GM12872 (cell line): ENCODE data around the gene PGAP2.

Experiments used
- CTCF ChIP-seq: IDR thresholded peaks from 3 replicates; pipeline ENCODE4 v1.5.1; 2011; ENCODE audit warnings: low read depth, mild to moderate bottlenecking, low read length, moderate library complexity; ENCODE audit not compliant: insufficient read depth

The PGAP2 gene

GRCh38 chr11:3810951-3811350 is 2.6 kb downstream of the PGAP2 start:
- TF ChIP-seq CTCF: no peak

GRCh38 chr11:3815845-3816244 is 7.5 kb downstream of the PGAP2 start:
- TF ChIP-seq CTCF: no peak

- TF ChIP-seq CTCF: no peak
These were observed 8.3 kb downstream of the PGAP2 start for GRCh38 chr11:3816673-3817072.

- no peak for TF ChIP-seq CTCF
These were observed 8.9 kb downstream of the PGAP2 start for GRCh38 chr11:3817181-3817800.

GRCh38 chr11:3820971-3821370 is 12.6 kb downstream of the PGAP2 start:
- no peak for TF ChIP-seq CTCF

- TF ChIP-seq CTCF: no peak
These were observed 14.0 kb downstream of the PGAP2 start for GRCh38 chr11:3822312-3822711.

GRCh38 chr11:3823303-3823702 is 14.9 kb downstream of the PGAP2 start:
- TF ChIP-seq CTCF: no peak
